CD4-positive, alpha-beta T cell (primary cell): ENCODE data around the gene STAM2. TPM values are rescaled to one million over a fixed set of nuclear protein-coding genes. Genes with fewer than 3 reads are reported as not detected.

ENCODE experiments used
- ATAC-seq: fragments of 200-7000 bp; cut with Tn5 transposase; one replicate; pipeline ENCODE4 v1.10.0; 2022; ENCODE audit warnings: mild to moderate bottlenecking; ENCODE audit not compliant: poor library complexity
- CTCF ChIA-PET: fragments of 350-600 bp; sonication (Branson Sonifier 250); formaldehyde crosslinking; loops from one replicate; lab custom pipeline; 2021; ENCODE audit warnings: antibody characterized with exemption, inconsistent platforms; lab: Charles Lee
- POLR2A ChIA-PET: fragments of 350-600 bp; sonication (Branson Sonifier 250); formaldehyde crosslinking; loops from one replicate; lab custom pipeline; 2021; ENCODE audit warnings: antibody characterized with exemption, inconsistent platforms; lab: Charles Lee
- DNase-seq, 14 experiments: peaks; one replicate each; pipeline ENCODE4 v3.0.0-alpha.2; 2013 to 2020; ENCODE audit warnings: mixed read lengths in 2 of 14
- H3K27ac ChIP-seq, 2 donors: one replicate each; pipeline versions ENCODE4 v1.5.1 to v1.7.0; 2013; ENCODE audit warnings: low read length in 2 of 2, low read depth in 1 of 2, mild to moderate bottlenecking in 1 of 2
- H3K27me3 ChIP-seq, 2 experiments: 1 replicate in 1 of 2; 2 replicates in 1 of 2; pipeline versions ENCODE4 v1.6.1 to v1.7.0; 2013; ENCODE audit warnings: low read length in 2 of 2, control low read depth in 1 of 2, mild to moderate bottlenecking in 1 of 2, moderate library complexity in 1 of 2; ENCODE audit not compliant: insufficient read depth in 2 of 2, control insufficient read depth in 1 of 2
- H3K36me3 ChIP-seq: one replicate; pipeline ENCODE4 v1.6.1; 2013; ENCODE audit warnings: low read length, control low read depth; ENCODE audit not compliant: insufficient read depth
- H3K4me1 ChIP-seq: one replicate; pipeline ENCODE4 v1.6.1; 2013; ENCODE audit warnings: low read length, control low read depth; ENCODE audit not compliant: insufficient read depth
- H3K4me3 ChIP-seq: one replicate; pipeline ENCODE4 v1.5.1; 2013; ENCODE audit warnings: mild to moderate bottlenecking, low read length, moderate library complexity
- H3K9me3 ChIP-seq, 2 experiments: 1 replicate in 1 of 2; 2 replicates in 1 of 2; pipeline versions ENCODE4 v1.6.1 to v1.7.0; 2013; ENCODE audit warnings: low read length in 2 of 2, mild to moderate bottlenecking in 2 of 2, control low read depth in 1 of 2, moderate library complexity in 1 of 2; ENCODE audit not compliant: control insufficient read depth in 1 of 2, insufficient read depth in 1 of 2
- H3K27ac Mint-ChIP-seq: one replicate; pipeline ENCODE4 v1.8.0; 2020; ENCODE audit warnings: mixed read lengths
- H3K27me3 Mint-ChIP-seq: one replicate; pipeline ENCODE4 v1.8.0; 2021; ENCODE audit warnings: mixed read lengths
- H3K36me3 Mint-ChIP-seq: one replicate; pipeline ENCODE4 v1.8.0; 2021; ENCODE audit warnings: low read depth, mixed read lengths
- H3K4me1 Mint-ChIP-seq: one replicate; pipeline ENCODE4 v1.8.0; 2021; ENCODE audit warnings: low read depth, mixed read lengths
- H3K4me3 Mint-ChIP-seq: one replicate; pipeline ENCODE4 v1.8.0; 2020; ENCODE audit warnings: mild to moderate bottlenecking, mixed read lengths
- H3K9me3 Mint-ChIP-seq: one replicate; pipeline ENCODE4 v1.8.0; 2020; ENCODE audit warnings: mixed read lengths
- CTCF ChIP-seq: fragments of 200-600 bp; IDR thresholded peaks from one replicate; pipeline ENCODE4 v1.8.0; 2022; ENCODE audit warnings: antibody characterized with exemption, mild to moderate bottlenecking
- intact Hi-C, 2 experiments: fragments of 100-400 bp; cut with DNase I in 1 of 2; cut with micrococcal nuclease in 1 of 2; formaldehyde crosslinking; loops; one replicate each; pipeline versions ENCODE4 v1.15.1 to v1.9.0; 2023 to 2025; cut with DNase I, micrococcal nuclease
- total RNA-seq, 174 experiments: library from RNA in 2 of 174; stranded (reverse) in 2 of 174; gene quantifications; one replicate each; pipeline ENCODE4 v1.2.3 and lab custom pipeline; 2021 to 2026

STAM2 gene
- total RNA-seq, 2 experiments from 2014 or later, result 4.1 to 4.9 TPM

- Mint-ChIP-seq H3K4me3 (peak overlapping the region; percentile 73), H3K4me1 (peaks cover 17% of the 10 kb centered on the region), H3K27me3 (peaks cover 64% of the 10 kb centered on the region), H3K27ac (no peak overlapping the region), H3K36me3 (no peaks in the 10 kb centered on the region), H3K9me3 (no peaks in the 10 kb centered on the region)
- DNase-seq, result peak in 2 of 14 experiments; percentile 12 to 13
- CTCF ChIA-PET, result no interaction called here
- POLR2A ChIA-PET, result interaction anchor here (0.9 kb wide), 1 partner anchor 77 kb away, joined by 3 read pairs; the partner anchor contains the start of gene STAM2
- H3K27ac ChIP-seq, result no peak overlapping the region
- TF ChIP-seq CTCF, result no peak
- H3K36me3 ChIP-seq, result no peaks in the 10 kb centered on the region
- peak overlapping the region; percentile 50 for H3K4me3 ChIP-seq
- H3K4me1 ChIP-seq, result peaks cover 25% of the 10 kb centered on the region
- no peak for ATAC-seq
- H3K9me3 ChIP-seq, result no peaks in the 10 kb centered on the region
- peaks cover 52 to 60% of the 10 kb centered on the region in 2 experiments for H3K27me3 ChIP-seq
- intact Hi-C loops, result no loop called here
Observed at GRCh38 chr2:152097801-152098495, 77.6 kb downstream of the STAM2 start.

GRCh38 chr2:152097290-152097800 lies 78.2 kb downstream of the STAM2 start:
- H3K4me3 ChIP-seq, result no peak overlapping the region
- Mint-ChIP-seq H3K27me3 (peaks cover 59% of the 10 kb centered on the region), H3K36me3 (no peaks in the 10 kb centered on the region), H3K4me1 (peaks cover 17% of the 10 kb centered on the region), H3K27ac (no peak overlapping the region), H3K4me3 (peak overlapping the region; percentile 73), H3K9me3 (no peaks in the 10 kb centered on the region)
- no peak overlapping the region for H3K27ac ChIP-seq
- DNase-seq, result no peak
- no peaks in the 10 kb centered on the region for H3K36me3 ChIP-seq
- ChIA-PET POLR2A (interaction anchor here (0.9 kb wide), 1 partner anchor 78 kb away, joined by 3 read pairs; the partner anchor contains the start of gene STAM2), CTCF (no interaction called here)
- no peaks in the 10 kb centered on the region for H3K9me3 ChIP-seq
- peaks cover 51 to 56% of the 10 kb centered on the region in 2 experiments for H3K27me3 ChIP-seq
- H3K4me1 ChIP-seq, result peaks cover 25% of the 10 kb centered on the region
- no peak for TF ChIP-seq CTCF
- intact Hi-C loops, result no loop called here
- ATAC-seq, result no peak

GRCh38 chr2:152095146-152095545 lies 80.4 kb downstream of the STAM2 start:
- no peaks in the 10 kb centered on the region for H3K36me3 Mint-ChIP-seq
- H3K27ac Mint-ChIP-seq, result no peak overlapping the region
- Histone ChIP-seq H3K4me3 (no peak overlapping the region), H3K27me3 (peaks cover 33 to 36% of the 10 kb centered on the region in 2 experiments), H3K4me1 (peaks cover 25% of the 10 kb centered on the region), H3K9me3 (no peaks in the 10 kb centered on the region), H3K36me3 (no peaks in the 10 kb centered on the region), H3K27ac (no peak overlapping the region)
- DNase-seq (no peak), ATAC-seq (no peak)
- ChIA-PET POLR2A (no interaction called here), CTCF (no interaction called here)
- H3K9me3 Mint-ChIP-seq, result no peaks in the 10 kb centered on the region
- H3K27me3 Mint-ChIP-seq, result peaks cover 50% of the 10 kb centered on the region
- intact Hi-C loops, result no loop called here
- peaks cover 17% of the 10 kb centered on the region for H3K4me1 Mint-ChIP-seq
- no peak overlapping the region for H3K4me3 Mint-ChIP-seq
- TF ChIP-seq CTCF, result no peak
